WTC11 (cell line): Measurements from ENCODE around the gene GATD1. TPM values are rescaled to one million over a fixed set of nuclear protein-coding genes. Genes with fewer than 3 reads are reported as not detected.

Experiments used
- ATAC-seq: fragments of 200-7000 bp; cut with Tn5 transposase; 2 replicates; pipeline ENCODE4 v1.10.0; 2021; ENCODE audit warnings: mild to moderate bottlenecking, moderate library complexity
- CTCF ChIA-PET: fragments of 300-600 bp; sonication (Branson Sonifier 250); formaldehyde crosslinking; loops from one replicate; lab custom pipeline; 2021; ENCODE audit warnings: antibody characterized with exemption; lab: Charles Lee
- POLR2A ChIA-PET: fragments of 350-600 bp; sonication (Branson Sonifier 250); formaldehyde crosslinking; loops from one replicate; lab custom pipeline; 2021; ENCODE audit warnings: antibody characterized with exemption; lab: Charles Lee
- DNase-seq: peaks from one replicate; pipeline ENCODE4 v3.0.0; 2021; ENCODE audit warnings: low spot score
- H3K27ac Mint-ChIP-seq: 2 replicates; pipeline ENCODE4 v1.8.0; 2021; ENCODE audit warnings: mixed read lengths
- H3K27me3 Mint-ChIP-seq: 2 replicates; pipeline ENCODE4 v1.8.0; 2021; ENCODE audit warnings: low read depth, mild to moderate bottlenecking, moderate library complexity, mixed read lengths
- H3K36me3 Mint-ChIP-seq: 2 replicates; pipeline ENCODE4 v1.8.0; 2021; ENCODE audit warnings: mixed read lengths
- H3K4me1 Mint-ChIP-seq: 2 replicates; pipeline ENCODE4 v1.8.0; 2022; ENCODE audit warnings: mixed read lengths
- H3K4me3 Mint-ChIP-seq: 2 replicates; pipeline ENCODE4 v1.8.0; 2021; ENCODE audit warnings: mild to moderate bottlenecking, moderate library complexity, mixed read lengths
- H3K9me3 Mint-ChIP-seq: 2 replicates; pipeline ENCODE4 v1.8.0; 2021; ENCODE audit warnings: mixed read lengths
- ATF2 ChIP-seq: sonication (generic); formaldehyde crosslinking; IDR thresholded peaks from 2 replicates; pipeline ENCODE4 v1.8.1; 2022; ENCODE audit warnings: low read depth, missing genetic modification reagents, borderline replicate concordance
- CREM ChIP-seq: sonication (generic); formaldehyde crosslinking; IDR thresholded peaks from 2 replicates; pipeline ENCODE4 v1.8.1; 2022; ENCODE audit warnings: mild to moderate bottlenecking, missing genetic modification reagents, moderate library complexity
- JUN ChIP-seq: sonication (generic); formaldehyde crosslinking; IDR thresholded peaks from 2 replicates; pipeline ENCODE4 v1.8.0; 2023; ENCODE audit warnings: mild to moderate bottlenecking, missing genetic modification reagents
- KAT7 ChIP-seq: sonication (generic); formaldehyde crosslinking; IDR thresholded peaks from 2 replicates; pipeline ENCODE4 v1.8.1; 2023; ENCODE audit warnings: missing genetic modification reagents, mild to moderate bottlenecking, borderline replicate concordance
- MYBL2 ChIP-seq: sonication (generic); formaldehyde crosslinking; IDR thresholded peaks from 2 replicates; pipeline ENCODE4 v1.8.1; 2023; ENCODE audit warnings: mild to moderate bottlenecking, moderate library complexity, missing genetic modification reagents
- NR3C1 ChIP-seq: sonication (generic); formaldehyde crosslinking; conservative IDR thresholded peaks from 2 replicates; pipeline ENCODE4 v1.8.1; 2023; ENCODE audit warnings: low read depth, mild to moderate bottlenecking, missing genetic modification reagents
- SMAD4 ChIP-seq: sonication (generic); formaldehyde crosslinking; IDR thresholded peaks from 2 replicates; pipeline ENCODE4 v1.8.0; 2022; ENCODE audit warnings: mild to moderate bottlenecking, missing genetic modification reagents
- TEAD1 ChIP-seq: sonication (generic); formaldehyde crosslinking; IDR thresholded peaks from 2 replicates; pipeline ENCODE4 v1.8.0; 2022; ENCODE audit warnings: mild to moderate bottlenecking, missing genetic modification reagents
- ZNF121 ChIP-seq: sonication (generic); formaldehyde crosslinking; IDR thresholded peaks from 2 replicates; pipeline ENCODE4 v1.8.0; 2023; ENCODE audit warnings: missing genetic modification reagents
- ZNF232 ChIP-seq: sonication (generic); formaldehyde crosslinking; IDR thresholded peaks from 2 replicates; pipeline ENCODE4 v1.8.0; 2022; ENCODE audit warnings: mild to moderate bottlenecking, missing genetic modification reagents
- ZNF396 ChIP-seq: fragments of 250-450 bp; sonication (Bioruptor Pico); IDR thresholded peaks from 2 replicates; pipeline ENCODE4 v1.8.0; 2021; ENCODE audit warnings: mild to moderate bottlenecking, moderate library complexity, borderline replicate concordance
- ZNF532 ChIP-seq: fragments of 250-450 bp; sonication (Bioruptor Pico); IDR thresholded peaks from 2 replicates; pipeline ENCODE4 v1.9.0; 2021; ENCODE audit warnings: mild to moderate bottlenecking, borderline replicate concordance
- total RNA-seq: library from RNA; stranded (reverse); gene quantifications from 3 replicates; pipeline ENCODE4 v1.2.3, GENCODE V29; 2021
- TF ChIP-seq, protein P1 (sequence below): sonication (generic); formaldehyde crosslinking; IDR thresholded peaks from 2 replicates; pipeline ENCODE4 v1.8.1; 2022; ENCODE audit warnings: low read depth, mild to moderate bottlenecking, moderate library complexity, missing genetic modification reagents, borderline replicate concordance
- TF ChIP-seq, protein P2 (sequence below): sonication (generic); formaldehyde crosslinking; IDR thresholded peaks from 2 replicates; pipeline ENCODE4 v1.8.0; 2022; ENCODE audit warnings: mild to moderate bottlenecking, missing genetic modification reagents
- TF ChIP-seq, protein P3 (sequence below): fragments of 250-450 bp; sonication (Bioruptor Pico); IDR thresholded peaks from 2 replicates; pipeline ENCODE4 v1.9.0; 2021; ENCODE audit warnings: mild to moderate bottlenecking
- TF ChIP-seq, protein P4 (sequence below): sonication (generic); formaldehyde crosslinking; IDR thresholded peaks from 2 replicates; pipeline ENCODE4 v1.8.1; 2023; ENCODE audit warnings: mild to moderate bottlenecking, moderate library complexity, missing genetic modification reagents

GATD1 gene
- total RNA-seq, 1 experiment from 2014 or later, result 87.6 TPM

DNA sequence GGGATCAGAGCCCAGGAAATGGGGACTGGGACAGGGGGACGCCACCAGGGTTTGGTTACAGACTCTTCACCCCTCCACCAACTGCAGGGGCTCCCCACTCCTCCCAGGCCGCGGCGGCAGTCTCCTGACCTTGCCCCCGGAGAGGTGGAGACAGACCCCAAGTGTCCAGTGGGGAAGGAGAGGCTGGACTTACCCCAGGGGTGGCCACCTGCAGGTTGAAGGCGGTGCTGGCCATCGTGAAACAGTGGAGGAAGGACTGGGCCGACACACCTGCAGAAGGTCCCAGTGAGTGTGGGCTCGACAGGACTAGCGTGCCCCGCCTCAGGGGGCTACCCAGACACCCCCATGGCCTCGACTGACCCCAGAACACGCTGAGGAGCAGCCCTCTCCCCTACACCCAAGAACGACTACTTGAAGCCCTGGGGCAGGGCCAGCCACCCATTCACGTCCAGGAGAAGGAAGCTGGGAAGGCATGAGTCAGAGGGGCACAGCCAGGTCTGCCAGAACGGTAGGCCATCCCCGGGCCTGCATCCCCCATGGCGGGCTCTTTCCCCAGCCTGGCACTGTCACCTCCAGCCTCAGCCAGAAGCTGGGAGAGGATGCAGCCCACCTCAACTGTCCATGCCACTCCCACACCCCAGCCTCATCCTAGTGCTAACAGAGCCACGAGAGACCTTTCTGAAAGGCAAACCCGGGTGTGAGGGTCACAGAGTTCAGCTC, 2.3 kb downstream of the GATD1 start:
- no peak for ATAC-seq
- H3K27ac Mint-ChIP-seq, result peak overlapping the region; percentile 63; the same call in 1 of the 2 replicates
- peaks cover 19% of the 10 kb centered on the region for H3K4me1 Mint-ChIP-seq
- no peaks in the 10 kb centered on the region for H3K9me3 Mint-ChIP-seq
- H3K27me3 Mint-ChIP-seq, result no peaks in the 10 kb centered on the region
- POLR2A ChIA-PET, result no interaction called here
- CTCF ChIA-PET, result interaction anchor here (0.6 to 1.6 kb wide), 7 partner anchors 9 to 79 kb away, joined by 3 to 8 read pairs (median 4); partner anchors contain the start of genes CEND1 and TMEM80
- H3K4me3 Mint-ChIP-seq, result peak overlapping the region; percentile 55
- H3K36me3 Mint-ChIP-seq, result peaks cover 8% of the 10 kb centered on the region; the same call in 1 of the 2 replicates
- peak; percentile 15 for DNase-seq
- no peak for TF ChIP-seq JUN (CRISPR knock-in tag)
- no peak for TF ChIP-seq ZNF532
- TF ChIP-seq SMAD4 (CRISPR knock-in tag), result no peak
- no peak for TF ChIP-seq ZNF232
- TF ChIP-seq, protein P1, sequence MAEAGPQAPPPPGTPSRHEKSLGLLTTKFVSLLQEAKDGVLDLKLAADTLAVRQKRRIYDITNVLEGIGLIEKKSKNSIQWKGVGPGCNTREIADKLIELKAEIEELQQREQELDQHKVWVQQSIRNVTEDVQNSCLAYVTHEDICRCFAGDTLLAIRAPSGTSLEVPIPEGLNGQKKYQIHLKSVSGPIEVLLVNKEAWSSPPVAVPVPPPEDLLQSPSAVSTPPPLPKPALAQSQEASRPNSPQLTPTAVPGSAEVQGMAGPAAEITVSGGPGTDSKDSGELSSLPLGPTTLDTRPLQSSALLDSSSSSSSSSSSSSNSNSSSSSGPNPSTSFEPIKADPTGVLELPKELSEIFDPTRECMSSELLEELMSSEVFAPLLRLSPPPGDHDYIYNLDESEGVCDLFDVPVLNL, result no peak
- TF ChIP-seq, protein P2, sequence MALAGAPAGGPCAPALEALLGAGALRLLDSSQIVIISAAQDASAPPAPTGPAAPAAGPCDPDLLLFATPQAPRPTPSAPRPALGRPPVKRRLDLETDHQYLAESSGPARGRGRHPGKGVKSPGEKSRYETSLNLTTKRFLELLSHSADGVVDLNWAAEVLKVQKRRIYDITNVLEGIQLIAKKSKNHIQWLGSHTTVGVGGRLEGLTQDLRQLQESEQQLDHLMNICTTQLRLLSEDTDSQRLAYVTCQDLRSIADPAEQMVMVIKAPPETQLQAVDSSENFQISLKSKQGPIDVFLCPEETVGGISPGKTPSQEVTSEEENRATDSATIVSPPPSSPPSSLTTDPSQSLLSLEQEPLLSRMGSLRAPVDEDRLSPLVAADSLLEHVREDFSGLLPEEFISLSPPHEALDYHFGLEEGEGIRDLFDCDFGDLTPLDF, result no peak
- TF ChIP-seq ZNF396 (CRISPR knock-in tag), result no peak
- no peak for TF ChIP-seq MYBL2 (CRISPR knock-in tag)
- no peak for TF ChIP-seq KAT7
- no peak for TF ChIP-seq NR3C1
- TF ChIP-seq CREM (CRISPR knock-in tag), result no peak
- no peak for TF ChIP-seq TEAD1 (CRISPR knock-in tag)

DNA sequence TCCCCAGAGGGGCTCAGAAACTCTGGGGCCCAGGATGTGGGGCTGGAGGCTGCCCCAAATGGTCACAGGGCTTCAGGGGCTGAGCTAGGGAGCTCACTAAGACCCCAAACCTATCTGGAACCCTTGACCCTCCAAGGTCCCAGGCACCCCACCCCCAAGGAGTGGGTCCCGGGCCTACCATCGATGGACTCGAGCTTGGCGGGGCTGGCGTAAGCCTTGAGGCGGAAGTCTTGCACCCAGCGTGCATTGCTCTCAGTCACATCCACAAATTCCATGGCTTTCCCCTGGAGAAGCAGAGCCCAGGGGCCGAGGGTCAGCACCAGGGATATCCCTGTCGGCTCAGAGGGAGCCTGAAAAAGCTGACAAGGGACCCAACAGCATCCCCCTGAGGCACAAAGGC, 3.5 kb downstream of the GATD1 start:
- no peaks in the 10 kb centered on the region for H3K9me3 Mint-ChIP-seq
- no peak for TF ChIP-seq ZNF121 (CRISPR knock-in tag)
- ChIA-PET POLR2A (no interaction called here), CTCF (interaction anchor here (0.5 kb wide), 1 partner anchor 12 kb away, joined by 3 read pairs; no protein-coding TSS in a partner anchor)
- ATAC-seq (no peak), DNase-seq (no peak)
- H3K36me3 Mint-ChIP-seq, result peaks cover 9% of the 10 kb centered on the region; the same call in 1 of the 2 replicates
- H3K4me1 Mint-ChIP-seq, result peaks cover 12% of the 10 kb centered on the region
- H3K27me3 Mint-ChIP-seq, result no peaks in the 10 kb centered on the region
- no peak overlapping the region for H3K4me3 Mint-ChIP-seq
- H3K27ac Mint-ChIP-seq, result no peak overlapping the region

- H3K4me1 Mint-ChIP-seq, result peaks cover 11% of the 10 kb centered on the region
- POLR2A ChIA-PET, result no interaction called here
- H3K4me3 Mint-ChIP-seq, result no peak overlapping the region
- no peak overlapping the region for H3K27ac Mint-ChIP-seq
- DNase-seq (no peak), ATAC-seq (no peak)
- CTCF ChIA-PET, result interaction anchor here (0.5 kb wide), 1 partner anchor 12 kb away, joined by 3 read pairs; no protein-coding TSS in a partner anchor
- H3K9me3 Mint-ChIP-seq, result no peaks in the 10 kb centered on the region
- H3K36me3 Mint-ChIP-seq, result peaks cover 9% of the 10 kb centered on the region; the same call in 1 of the 2 replicates
- H3K27me3 Mint-ChIP-seq, result no peaks in the 10 kb centered on the region
- TF ChIP-seq, protein P3, sequence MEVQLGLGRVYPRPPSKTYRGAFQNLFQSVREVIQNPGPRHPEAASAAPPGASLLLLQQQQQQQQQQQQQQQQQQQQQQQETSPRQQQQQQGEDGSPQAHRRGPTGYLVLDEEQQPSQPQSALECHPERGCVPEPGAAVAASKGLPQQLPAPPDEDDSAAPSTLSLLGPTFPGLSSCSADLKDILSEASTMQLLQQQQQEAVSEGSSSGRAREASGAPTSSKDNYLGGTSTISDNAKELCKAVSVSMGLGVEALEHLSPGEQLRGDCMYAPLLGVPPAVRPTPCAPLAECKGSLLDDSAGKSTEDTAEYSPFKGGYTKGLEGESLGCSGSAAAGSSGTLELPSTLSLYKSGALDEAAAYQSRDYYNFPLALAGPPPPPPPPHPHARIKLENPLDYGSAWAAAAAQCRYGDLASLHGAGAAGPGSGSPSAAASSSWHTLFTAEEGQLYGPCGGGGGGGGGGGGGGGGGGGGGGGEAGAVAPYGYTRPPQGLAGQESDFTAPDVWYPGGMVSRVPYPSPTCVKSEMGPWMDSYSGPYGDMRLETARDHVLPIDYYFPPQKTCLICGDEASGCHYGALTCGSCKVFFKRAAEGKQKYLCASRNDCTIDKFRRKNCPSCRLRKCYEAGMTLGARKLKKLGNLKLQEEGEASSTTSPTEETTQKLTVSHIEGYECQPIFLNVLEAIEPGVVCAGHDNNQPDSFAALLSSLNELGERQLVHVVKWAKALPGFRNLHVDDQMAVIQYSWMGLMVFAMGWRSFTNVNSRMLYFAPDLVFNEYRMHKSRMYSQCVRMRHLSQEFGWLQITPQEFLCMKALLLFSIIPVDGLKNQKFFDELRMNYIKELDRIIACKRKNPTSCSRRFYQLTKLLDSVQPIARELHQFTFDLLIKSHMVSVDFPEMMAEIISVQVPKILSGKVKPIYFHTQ (CRISPR knock-in tag), result no peak
- TF ChIP-seq ATF2 (no peak), SMAD4 (CRISPR knock-in tag) (no peak)
- TF ChIP-seq, protein P4, sequence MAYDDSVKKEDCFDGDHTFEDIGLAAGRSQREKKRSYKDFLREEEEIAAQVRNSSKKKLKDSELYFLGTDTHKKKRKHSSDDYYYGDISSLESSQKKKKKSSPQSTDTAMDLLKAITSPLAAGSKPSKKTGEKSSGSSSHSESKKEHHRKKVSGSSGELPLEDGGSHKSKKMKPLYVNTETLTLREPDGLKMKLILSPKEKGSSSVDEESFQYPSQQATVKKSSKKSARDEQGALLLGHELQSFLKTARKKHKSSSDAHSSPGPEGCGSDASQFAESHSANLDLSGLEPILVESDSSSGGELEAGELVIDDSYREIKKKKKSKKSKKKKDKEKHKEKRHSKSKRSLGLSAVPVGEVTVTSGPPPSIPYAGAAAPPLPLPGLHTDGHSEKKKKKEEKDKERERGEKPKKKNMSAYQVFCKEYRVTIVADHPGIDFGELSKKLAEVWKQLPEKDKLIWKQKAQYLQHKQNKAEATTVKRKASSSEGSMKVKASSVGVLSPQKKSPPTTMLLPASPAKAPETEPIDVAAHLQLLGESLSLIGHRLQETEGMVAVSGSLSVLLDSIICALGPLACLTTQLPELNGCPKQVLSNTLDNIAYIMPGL (CRISPR knock-in tag), result no peak
Observed at GRCh38 chr11:773425-773824, 3.9 kb downstream of the GATD1 start.
